ENCODE results near the gene GPR132.

GPR132 gene

GRCh38 chr14:105062048-105062433, 3.2 kb downstream of the GPR132 start:
- no peaks in the 10 kb centered on the region for H3K36me3 ChIP-seq (ENCODE audit: control insufficient read depth, insufficient read depth, low read length)
- no peak overlapping the region for H3K4me3 ChIP-seq (ENCODE audit: low read length)
- H3K27me3 ChIP-seq (ENCODE audit: control insufficient read depth, insufficient read depth, low read length): no peaks in the 10 kb centered on the region
- H3K4me1 ChIP-seq (ENCODE audit: control insufficient read depth, insufficient read depth, low read length): peaks cover 20% of the 10 kb centered on the region
- H3K9me3 ChIP-seq (ENCODE audit: control insufficient read depth, low read length): no peaks in the 10 kb centered on the region
- H3K9ac ChIP-seq (ENCODE audit: low read length): no peak overlapping the region

- H3K9me3 ChIP-seq (ENCODE audit: control insufficient read depth, low read length): no peaks in the 10 kb centered on the region
- H3K4me1 ChIP-seq (ENCODE audit: control insufficient read depth, insufficient read depth, low read length): peaks cover 17% of the 10 kb centered on the region
- no peak overlapping the region for H3K4me3 ChIP-seq (ENCODE audit: low read length)
- H3K36me3 ChIP-seq (ENCODE audit: control insufficient read depth, insufficient read depth, low read length): no peaks in the 10 kb centered on the region
- H3K9ac ChIP-seq (ENCODE audit: low read length): peak overlapping the region; percentile 33
- no peaks in the 10 kb centered on the region for H3K27me3 ChIP-seq (ENCODE audit: control insufficient read depth, insufficient read depth, low read length)
Observed at GRCh38 chr14:105061428-105062047, 3.7 kb downstream of the GPR132 start.

- Histone ChIP-seq H3K9me3 (ENCODE audit: control insufficient read depth, low read length) (no peaks in the 10 kb centered on the region), H3K27me3 (ENCODE audit: control insufficient read depth, insufficient read depth, low read length) (no peaks in the 10 kb centered on the region), H3K4me1 (ENCODE audit: control insufficient read depth, insufficient read depth, low read length) (peaks cover 17% of the 10 kb centered on the region), H3K9ac (ENCODE audit: low read length) (peak overlapping the region; percentile 33), H3K4me3 (ENCODE audit: low read length) (no peak overlapping the region), H3K36me3 (ENCODE audit: control insufficient read depth, insufficient read depth, low read length) (no peaks in the 10 kb centered on the region)
Observed at GRCh38 chr14:105060751-105061427, 4.3 kb downstream of the GPR132 start.

GRCh38 chr14:105059925-105060565, 5.2 kb downstream of the GPR132 start:
- H3K9ac ChIP-seq (ENCODE audit: low read length): no peak overlapping the region
- H3K9me3 ChIP-seq (ENCODE audit: control insufficient read depth, low read length): no peaks in the 10 kb centered on the region
- H3K36me3 ChIP-seq (ENCODE audit: control insufficient read depth, insufficient read depth, low read length): no peaks in the 10 kb centered on the region
- H3K4me1 ChIP-seq (ENCODE audit: control insufficient read depth, insufficient read depth, low read length): peaks cover 12% of the 10 kb centered on the region
- no peak overlapping the region for H3K4me3 ChIP-seq (ENCODE audit: low read length)
- H3K27me3 ChIP-seq (ENCODE audit: control insufficient read depth, insufficient read depth, low read length): no peaks in the 10 kb centered on the region

GRCh38 chr14:105059035-105059924, 6.0 kb downstream of the GPR132 start:
- Histone ChIP-seq H3K4me1 (ENCODE audit: control insufficient read depth, insufficient read depth, low read length) (peaks cover 7% of the 10 kb centered on the region), H3K9ac (ENCODE audit: low read length) (no peak overlapping the region), H3K4me3 (ENCODE audit: low read length) (no peak overlapping the region), H3K36me3 (ENCODE audit: control insufficient read depth, insufficient read depth, low read length) (no peaks in the 10 kb centered on the region), H3K9me3 (ENCODE audit: control insufficient read depth, low read length) (no peaks in the 10 kb centered on the region), H3K27me3 (ENCODE audit: control insufficient read depth, insufficient read depth, low read length) (no peaks in the 10 kb centered on the region)

- Histone ChIP-seq H3K36me3 (ENCODE audit: control insufficient read depth, insufficient read depth, low read length) (no peaks in the 10 kb centered on the region), H3K27me3 (ENCODE audit: control insufficient read depth, insufficient read depth, low read length) (no peaks in the 10 kb centered on the region), H3K4me1 (ENCODE audit: control insufficient read depth, insufficient read depth, low read length) (peaks cover 7% of the 10 kb centered on the region), H3K4me3 (ENCODE audit: low read length) (no peak overlapping the region), H3K9me3 (ENCODE audit: control insufficient read depth, low read length) (no peaks in the 10 kb centered on the region), H3K9ac (ENCODE audit: low read length) (no peak overlapping the region)
Observed at GRCh38 chr14:105058521-105059034, 6.7 kb downstream of the GPR132 start.

GRCh38 chr14:105056303-105056831, 8.9 kb downstream of the GPR132 start:
- no peaks in the 10 kb centered on the region for H3K9me3 ChIP-seq (ENCODE audit: control insufficient read depth, low read length)
- H3K4me1 ChIP-seq (ENCODE audit: control insufficient read depth, insufficient read depth, low read length): peaks cover 7% of the 10 kb centered on the region
- no peak overlapping the region for H3K9ac ChIP-seq (ENCODE audit: low read length)
- H3K4me3 ChIP-seq (ENCODE audit: low read length): no peak overlapping the region
- H3K27me3 ChIP-seq (ENCODE audit: control insufficient read depth, insufficient read depth, low read length): no peaks in the 10 kb centered on the region
- no peaks in the 10 kb centered on the region for H3K36me3 ChIP-seq (ENCODE audit: control insufficient read depth, insufficient read depth, low read length)

- Histone ChIP-seq H3K4me1 (ENCODE audit: control insufficient read depth, insufficient read depth, low read length) (peaks cover 8% of the 10 kb centered on the region), H3K9ac (ENCODE audit: low read length) (no peak overlapping the region), H3K27me3 (ENCODE audit: control insufficient read depth, insufficient read depth, low read length) (no peaks in the 10 kb centered on the region), H3K36me3 (ENCODE audit: control insufficient read depth, insufficient read depth, low read length) (no peaks in the 10 kb centered on the region), H3K9me3 (ENCODE audit: control insufficient read depth, low read length) (no peaks in the 10 kb centered on the region), H3K4me3 (ENCODE audit: low read length) (no peak overlapping the region)
Observed at GRCh38 chr14:105055736-105056302, 9.4 kb downstream of the GPR132 start.

GRCh38 chr14:105055334-105055733, 9.9 kb downstream of the GPR132 start:
- Histone ChIP-seq H3K36me3 (ENCODE audit: control insufficient read depth, insufficient read depth, low read length) (no peaks in the 10 kb centered on the region), H3K9me3 (ENCODE audit: control insufficient read depth, low read length) (no peaks in the 10 kb centered on the region), H3K4me3 (ENCODE audit: low read length) (no peak overlapping the region), H3K9ac (ENCODE audit: low read length) (no peak overlapping the region), H3K27me3 (ENCODE audit: control insufficient read depth, insufficient read depth, low read length) (no peaks in the 10 kb centered on the region), H3K4me1 (ENCODE audit: control insufficient read depth, insufficient read depth, low read length) (peaks cover 12% of the 10 kb centered on the region)

- Histone ChIP-seq H3K36me3 (ENCODE audit: control insufficient read depth, insufficient read depth, low read length) (no peaks in the 10 kb centered on the region), H3K4me1 (ENCODE audit: control insufficient read depth, insufficient read depth, low read length) (peaks cover 11% of the 10 kb centered on the region), H3K27me3 (ENCODE audit: control insufficient read depth, insufficient read depth, low read length) (no peaks in the 10 kb centered on the region), H3K9ac (ENCODE audit: low read length) (no peak overlapping the region), H3K9me3 (ENCODE audit: control insufficient read depth, low read length) (no peaks in the 10 kb centered on the region), H3K4me3 (ENCODE audit: low read length) (no peak overlapping the region)
Observed at GRCh38 chr14:105053996-105054395, 11.2 kb downstream of the GPR132 start.

GRCh38 chr14:105053421-105053820, 11.8 kb downstream of the GPR132 start:
- Histone ChIP-seq H3K4me1 (ENCODE audit: control insufficient read depth, insufficient read depth, low read length) (peaks cover 11% of the 10 kb centered on the region), H3K4me3 (ENCODE audit: low read length) (no peak overlapping the region), H3K9me3 (ENCODE audit: control insufficient read depth, low read length) (no peaks in the 10 kb centered on the region), H3K27me3 (ENCODE audit: control insufficient read depth, insufficient read depth, low read length) (no peaks in the 10 kb centered on the region), H3K9ac (ENCODE audit: low read length) (no peak overlapping the region), H3K36me3 (ENCODE audit: control insufficient read depth, insufficient read depth, low read length) (no peaks in the 10 kb centered on the region)
